Glutamatergic neuron (in vitro differentiated cells): ENCODE measurements around the gene AFF1. TPM values are rescaled to one million over a fixed set of nuclear protein-coding genes. Genes with fewer than 3 reads are reported as not detected.

Source experiments
- DNase-seq: peaks from one replicate; pipeline ENCODE4 v3.0.0; 2022
- H3K27ac Mint-ChIP-seq: one replicate; pipeline ENCODE4 v1.8.0; 2020; ENCODE audit warnings: mild to moderate bottlenecking, mixed read lengths, inconsistent platforms; ENCODE audit not compliant: unreplicated experiment
- H3K27me3 Mint-ChIP-seq: one replicate; pipeline ENCODE4 v1.8.0; 2020; ENCODE audit warnings: mild to moderate bottlenecking, moderate library complexity, mixed read lengths, inconsistent platforms; ENCODE audit not compliant: unreplicated experiment
- H3K36me3 Mint-ChIP-seq: one replicate; pipeline ENCODE4 v1.8.0; 2020; ENCODE audit warnings: mild to moderate bottlenecking, mixed read lengths, inconsistent platforms; ENCODE audit not compliant: unreplicated experiment
- H3K4me1 Mint-ChIP-seq: one replicate; pipeline ENCODE4 v1.8.0; 2020; ENCODE audit warnings: mild to moderate bottlenecking, low read depth, mixed read lengths, inconsistent platforms; ENCODE audit not compliant: unreplicated experiment
- H3K4me3 Mint-ChIP-seq: one replicate; pipeline ENCODE4 v1.8.0; 2020; ENCODE audit warnings: mild to moderate bottlenecking, mixed read lengths, inconsistent platforms; ENCODE audit not compliant: unreplicated experiment
- H3K9me3 Mint-ChIP-seq: one replicate; pipeline ENCODE4 v1.8.0; 2020; ENCODE audit warnings: mild to moderate bottlenecking, moderate library complexity, mixed read lengths, inconsistent platforms; ENCODE audit not compliant: unreplicated experiment
- CTCF ChIP-seq: fragments of 200-600 bp; sonication (generic); IDR thresholded peaks from one replicate; pipeline ENCODE4 v1.5.0; 2021; ENCODE audit not compliant: partially characterized antibody, unreplicated experiment
- total RNA-seq: library from RNA; stranded (reverse); fragmentation: NEBNext Ultra II Directional; extraction: Animal tissue kit (Norgen Biotek cat#: 25700); gene quantifications from one replicate; pipeline ENCODE4 v1.2.1, GENCODE V29; 2021; ENCODE audit not compliant: unreplicated experiment

Gene AFF1
- total RNA-seq, 1 donor from 2014 or later = 42.5 TPM

DNA sequence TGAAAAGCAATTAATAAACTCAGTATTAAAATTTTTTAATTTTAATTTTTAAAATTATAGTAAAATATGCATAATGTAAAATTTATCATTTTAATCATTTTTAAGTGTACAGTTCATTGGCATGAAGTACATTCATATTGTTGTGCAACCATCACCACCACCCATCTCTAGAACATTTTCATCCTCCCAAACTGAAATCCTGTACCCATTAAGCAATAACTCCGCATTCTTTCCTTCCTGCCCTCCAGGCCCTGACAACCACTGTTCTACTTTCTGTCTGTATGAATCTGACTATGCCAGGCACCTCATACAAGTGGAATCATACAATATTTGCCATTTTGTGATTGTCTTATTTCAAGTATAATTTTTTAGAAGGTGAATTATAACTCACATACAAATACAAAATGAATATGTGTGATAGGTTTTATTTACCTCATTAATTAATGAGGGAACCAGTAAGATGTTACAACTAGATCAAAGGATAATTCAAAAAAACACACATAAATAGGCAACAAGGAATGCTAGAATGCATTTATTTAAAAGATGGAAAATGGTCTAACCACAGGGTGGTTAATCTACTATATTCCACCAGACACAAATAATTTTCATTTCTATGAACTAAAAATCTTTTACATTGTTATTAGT lies 13.1 kb upstream of the AFF1 start:
- DNase-seq = no peak

DNA sequence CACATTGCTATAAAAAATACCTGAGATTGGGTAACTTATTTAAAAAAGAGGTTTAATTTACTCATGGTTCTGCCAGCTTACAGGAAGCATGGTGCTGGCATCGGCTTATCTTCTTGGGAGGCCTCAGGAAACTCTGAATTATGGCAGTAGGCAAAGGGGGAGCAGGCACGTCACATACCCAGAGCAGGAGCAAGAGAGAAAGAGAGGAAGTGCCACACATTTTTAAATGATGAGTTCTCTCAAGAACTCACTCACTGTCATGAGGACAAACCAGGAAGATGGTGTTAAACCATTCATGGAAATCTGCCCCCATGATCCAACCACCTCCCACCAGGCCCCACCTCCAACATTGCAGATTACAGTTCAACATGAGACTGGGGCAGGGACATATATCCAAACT lies 10.0 kb upstream of the AFF1 start:
- Mint-ChIP-seq H3K27ac (no peak overlapping the region), H3K9me3 (no peaks in the 10 kb centered on the region)

More for the DNA sequence above, 13.1 kb upstream of the AFF1 start:
- H3K4me1 Mint-ChIP-seq = no peaks in the 10 kb centered on the region
- no peak overlapping the region for H3K4me3 Mint-ChIP-seq
- H3K36me3 Mint-ChIP-seq = no peaks in the 10 kb centered on the region
- H3K9me3 Mint-ChIP-seq = no peaks in the 10 kb centered on the region
- TF ChIP-seq CTCF = no peak
- H3K27me3 Mint-ChIP-seq = no peaks in the 10 kb centered on the region
- no peak overlapping the region for H3K27ac Mint-ChIP-seq

DNA sequence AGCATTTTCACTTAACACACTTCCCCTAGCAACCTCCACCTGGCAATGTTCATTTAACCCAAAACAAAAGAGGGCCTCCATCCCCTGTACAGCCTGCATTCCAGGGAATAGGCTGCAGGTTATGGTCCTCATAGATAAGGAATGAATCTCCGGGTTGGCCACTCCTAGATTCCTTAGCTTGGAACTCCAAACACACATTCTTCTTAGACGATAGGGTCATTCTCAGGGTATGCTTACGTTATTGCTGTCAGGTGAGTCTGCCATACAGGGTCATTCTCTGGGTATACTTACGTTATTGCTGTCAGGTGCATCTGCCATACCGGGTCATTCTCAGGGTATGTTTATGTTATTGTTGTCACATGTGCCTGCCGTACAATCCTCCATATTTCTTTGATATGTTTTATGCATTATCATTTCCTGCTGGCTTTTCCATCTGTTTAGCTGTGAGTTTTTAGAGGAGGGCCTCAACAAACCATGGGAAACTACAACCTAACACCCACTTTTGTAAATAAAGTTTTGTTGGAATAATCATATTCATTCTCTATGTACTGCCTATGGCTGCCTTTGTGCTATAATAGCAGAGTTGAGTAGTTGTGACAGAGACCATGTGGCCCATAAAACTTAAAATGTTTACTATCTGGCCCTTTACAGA lies 8.2 kb upstream of the AFF1 start:
- H3K27me3 Mint-ChIP-seq = no peaks in the 10 kb centered on the region
- DNase-seq = no peak
- H3K27ac Mint-ChIP-seq = no peak overlapping the region
- TF ChIP-seq CTCF = no peak
- no peaks in the 10 kb centered on the region for H3K36me3 Mint-ChIP-seq
- H3K9me3 Mint-ChIP-seq = no peaks in the 10 kb centered on the region
- no peak overlapping the region for H3K4me3 Mint-ChIP-seq
- H3K4me1 Mint-ChIP-seq = no peaks in the 10 kb centered on the region

More for the DNA sequence above, 10.0 kb upstream of the AFF1 start:
- no peak for DNase-seq
- Mint-ChIP-seq H3K4me3 (no peak overlapping the region), H3K36me3 (no peaks in the 10 kb centered on the region), H3K27me3 (no peaks in the 10 kb centered on the region), H3K4me1 (no peaks in the 10 kb centered on the region)
- no peak for TF ChIP-seq CTCF

DNA sequence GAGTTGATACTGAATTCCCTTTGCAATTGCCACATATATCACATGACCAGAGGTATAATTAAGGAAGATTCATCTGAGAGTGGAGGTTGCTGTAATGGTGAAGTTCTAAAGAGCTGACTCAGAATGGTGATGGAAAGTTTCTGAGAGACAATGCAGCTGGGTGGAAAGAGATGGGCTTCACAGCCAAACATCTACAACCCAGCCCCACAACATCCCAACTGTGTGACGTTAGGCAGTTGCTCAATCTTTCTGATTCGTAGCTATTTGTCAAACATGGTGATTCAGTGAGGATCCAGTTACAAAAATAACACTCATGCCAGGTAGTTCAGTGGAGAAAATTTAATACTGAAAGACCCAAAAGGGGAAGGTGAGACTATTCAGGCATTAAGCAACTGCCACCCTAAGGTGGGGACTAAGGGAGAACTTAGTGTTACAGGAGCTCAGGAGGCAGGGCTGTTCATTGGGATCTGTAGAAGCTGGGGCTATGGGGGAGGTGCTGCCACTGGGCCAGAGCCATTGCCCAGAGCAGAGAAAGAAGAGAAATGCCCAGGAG lies 6.9 kb upstream of the AFF1 start:
- H3K4me3 Mint-ChIP-seq = no peak overlapping the region
- no peak for TF ChIP-seq CTCF
- no peak overlapping the region for H3K27ac Mint-ChIP-seq
- H3K9me3 Mint-ChIP-seq = no peaks in the 10 kb centered on the region
- no peaks in the 10 kb centered on the region for H3K4me1 Mint-ChIP-seq
- no peaks in the 10 kb centered on the region for H3K27me3 Mint-ChIP-seq
- no peak for DNase-seq
- no peaks in the 10 kb centered on the region for H3K36me3 Mint-ChIP-seq
